CD4-positive, alpha-beta T cell (primary cell): ENCODE data around the gene GSK3B. TPM values are rescaled to one million over a fixed set of nuclear protein-coding genes. Genes with fewer than 3 reads are reported as not detected.

Experiments
- ATAC-seq: fragments of 200-7000 bp; cut with Tn5 transposase; one replicate; pipeline ENCODE4 v1.10.0; 2022; ENCODE audit warnings: mild to moderate bottlenecking; ENCODE audit not compliant: poor library complexity
- CTCF ChIA-PET: fragments of 350-600 bp; sonication (Branson Sonifier 250); formaldehyde crosslinking; loops from one replicate; lab custom pipeline; 2021; ENCODE audit warnings: antibody characterized with exemption, inconsistent platforms; lab: Charles Lee
- POLR2A ChIA-PET: fragments of 350-600 bp; sonication (Branson Sonifier 250); formaldehyde crosslinking; loops from one replicate; lab custom pipeline; 2021; ENCODE audit warnings: antibody characterized with exemption, inconsistent platforms; lab: Charles Lee
- DNase-seq, 14 experiments: peaks; one replicate each; pipeline ENCODE4 v3.0.0-alpha.2; 2013 to 2020; ENCODE audit warnings: mixed read lengths in 2 of 14
- H3K27ac ChIP-seq, 2 donors: one replicate each; pipeline versions ENCODE4 v1.5.1 to v1.7.0; 2013; ENCODE audit warnings: low read length in 2 of 2, low read depth in 1 of 2, mild to moderate bottlenecking in 1 of 2
- H3K27me3 ChIP-seq, 2 experiments: 1 replicate in 1 of 2; 2 replicates in 1 of 2; pipeline versions ENCODE4 v1.6.1 to v1.7.0; 2013; ENCODE audit warnings: low read length in 2 of 2, control low read depth in 1 of 2, mild to moderate bottlenecking in 1 of 2, moderate library complexity in 1 of 2; ENCODE audit not compliant: insufficient read depth in 2 of 2, control insufficient read depth in 1 of 2
- H3K36me3 ChIP-seq: one replicate; pipeline ENCODE4 v1.6.1; 2013; ENCODE audit warnings: low read length, control low read depth; ENCODE audit not compliant: insufficient read depth
- H3K4me1 ChIP-seq: one replicate; pipeline ENCODE4 v1.6.1; 2013; ENCODE audit warnings: low read length, control low read depth; ENCODE audit not compliant: insufficient read depth
- H3K4me3 ChIP-seq: one replicate; pipeline ENCODE4 v1.5.1; 2013; ENCODE audit warnings: mild to moderate bottlenecking, low read length, moderate library complexity
- H3K9me3 ChIP-seq, 2 experiments: 1 replicate in 1 of 2; 2 replicates in 1 of 2; pipeline versions ENCODE4 v1.6.1 to v1.7.0; 2013; ENCODE audit warnings: low read length in 2 of 2, mild to moderate bottlenecking in 2 of 2, control low read depth in 1 of 2, moderate library complexity in 1 of 2; ENCODE audit not compliant: control insufficient read depth in 1 of 2, insufficient read depth in 1 of 2
- H3K27ac Mint-ChIP-seq: one replicate; pipeline ENCODE4 v1.8.0; 2020; ENCODE audit warnings: mixed read lengths
- H3K27me3 Mint-ChIP-seq: one replicate; pipeline ENCODE4 v1.8.0; 2021; ENCODE audit warnings: mixed read lengths
- H3K36me3 Mint-ChIP-seq: one replicate; pipeline ENCODE4 v1.8.0; 2021; ENCODE audit warnings: low read depth, mixed read lengths
- H3K4me1 Mint-ChIP-seq: one replicate; pipeline ENCODE4 v1.8.0; 2021; ENCODE audit warnings: low read depth, mixed read lengths
- H3K4me3 Mint-ChIP-seq: one replicate; pipeline ENCODE4 v1.8.0; 2020; ENCODE audit warnings: mild to moderate bottlenecking, mixed read lengths
- H3K9me3 Mint-ChIP-seq: one replicate; pipeline ENCODE4 v1.8.0; 2020; ENCODE audit warnings: mixed read lengths
- intact Hi-C, 2 experiments: fragments of 100-400 bp; cut with DNase I in 1 of 2; cut with micrococcal nuclease in 1 of 2; formaldehyde crosslinking; loops; one replicate each; pipeline versions ENCODE4 v1.15.1 to v1.9.0; 2023 to 2025; cut with DNase I, micrococcal nuclease
- total RNA-seq, 174 experiments: library from RNA in 2 of 174; stranded (reverse) in 2 of 174; gene quantifications; one replicate each; pipeline ENCODE4 v1.2.3 and lab custom pipeline; 2021 to 2026
- TF ChIP-seq, protein P1 (sequence below): fragments of 200-600 bp; IDR thresholded peaks from one replicate; pipeline ENCODE4 v1.8.0; 2022; ENCODE audit warnings: antibody characterized with exemption, mild to moderate bottlenecking

GSK3B gene
- total RNA-seq, 2 experiments from 2014 or later, result 27.9 to 29.1 TPM

DNA sequence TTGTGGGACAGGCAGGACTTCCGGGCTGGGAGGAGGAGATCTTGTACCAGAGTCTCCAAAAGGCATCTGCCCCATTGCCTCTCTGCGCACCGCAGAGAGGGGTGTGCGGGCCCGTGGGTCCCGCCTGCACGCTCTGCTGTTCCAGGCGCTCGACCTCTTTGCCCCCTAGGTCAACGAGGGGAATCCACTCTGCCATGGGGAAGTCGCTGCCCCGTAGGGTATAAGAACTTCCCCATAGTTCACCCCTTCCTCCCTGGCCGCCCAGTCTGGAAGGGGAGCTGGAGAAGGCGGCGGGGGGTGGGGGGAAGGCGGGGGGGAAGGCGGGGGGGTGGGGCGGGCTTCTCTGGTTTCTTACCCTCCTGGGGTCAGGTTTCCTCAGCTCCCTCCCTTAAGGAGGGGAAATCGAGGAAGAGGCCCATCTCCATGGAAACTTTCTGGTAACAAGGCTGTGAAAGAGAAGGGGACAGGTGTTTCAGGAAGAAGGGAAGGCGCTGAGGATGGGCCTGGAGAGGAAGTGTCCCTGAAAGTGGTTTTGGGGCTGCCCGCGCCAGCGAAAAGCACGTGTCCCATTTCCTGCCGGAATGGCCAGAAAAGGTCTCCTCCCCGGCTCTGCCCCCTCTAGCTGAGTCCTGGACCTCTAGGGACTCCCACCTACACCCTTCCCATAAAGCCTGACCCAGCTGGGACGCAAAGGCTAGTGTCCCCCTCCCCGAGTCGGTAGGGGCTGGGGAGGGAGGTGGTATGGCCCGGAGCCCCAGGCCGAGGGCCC, 284.8 kb downstream of the GSK3B start:
- Mint-ChIP-seq H3K9me3 (no peaks in the 10 kb centered on the region), H3K4me1 (peaks cover 12% of the 10 kb centered on the region), H3K27me3 (no peaks in the 10 kb centered on the region), H3K36me3 (no peaks in the 10 kb centered on the region), H3K27ac (peak overlapping the region; percentile 43), H3K4me3 (peak overlapping the region; percentile 86)
- peak in 4 of 14 experiments; percentile 7 to 20 (median 12) for DNase-seq
- intact Hi-C loops, result no loop called here
- ATAC-seq, result no peak
- Histone ChIP-seq H3K4me3 (peak overlapping the region; percentile 69), H3K9me3 (no peaks in the 10 kb centered on the region), H3K27me3 (no peaks in the 10 kb centered on the region), H3K4me1 (peaks cover 17% of the 10 kb centered on the region), H3K36me3 (no peaks in the 10 kb centered on the region), H3K27ac (no peak overlapping the region)
- ChIA-PET CTCF (no interaction called here), POLR2A (interaction anchor here (0.8 to 1.7 kb wide), 2 partner anchors 286 to 443 kb away, joined by 3 to 10 read pairs; no protein-coding TSS in a partner anchor)
- TF ChIP-seq, protein P1, sequence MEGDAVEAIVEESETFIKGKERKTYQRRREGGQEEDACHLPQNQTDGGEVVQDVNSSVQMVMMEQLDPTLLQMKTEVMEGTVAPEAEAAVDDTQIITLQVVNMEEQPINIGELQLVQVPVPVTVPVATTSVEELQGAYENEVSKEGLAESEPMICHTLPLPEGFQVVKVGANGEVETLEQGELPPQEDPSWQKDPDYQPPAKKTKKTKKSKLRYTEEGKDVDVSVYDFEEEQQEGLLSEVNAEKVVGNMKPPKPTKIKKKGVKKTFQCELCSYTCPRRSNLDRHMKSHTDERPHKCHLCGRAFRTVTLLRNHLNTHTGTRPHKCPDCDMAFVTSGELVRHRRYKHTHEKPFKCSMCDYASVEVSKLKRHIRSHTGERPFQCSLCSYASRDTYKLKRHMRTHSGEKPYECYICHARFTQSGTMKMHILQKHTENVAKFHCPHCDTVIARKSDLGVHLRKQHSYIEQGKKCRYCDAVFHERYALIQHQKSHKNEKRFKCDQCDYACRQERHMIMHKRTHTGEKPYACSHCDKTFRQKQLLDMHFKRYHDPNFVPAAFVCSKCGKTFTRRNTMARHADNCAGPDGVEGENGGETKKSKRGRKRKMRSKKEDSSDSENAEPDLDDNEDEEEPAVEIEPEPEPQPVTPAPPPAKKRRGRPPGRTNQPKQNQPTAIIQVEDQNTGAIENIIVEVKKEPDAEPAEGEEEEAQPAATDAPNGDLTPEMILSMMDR, result no peak

DNA sequence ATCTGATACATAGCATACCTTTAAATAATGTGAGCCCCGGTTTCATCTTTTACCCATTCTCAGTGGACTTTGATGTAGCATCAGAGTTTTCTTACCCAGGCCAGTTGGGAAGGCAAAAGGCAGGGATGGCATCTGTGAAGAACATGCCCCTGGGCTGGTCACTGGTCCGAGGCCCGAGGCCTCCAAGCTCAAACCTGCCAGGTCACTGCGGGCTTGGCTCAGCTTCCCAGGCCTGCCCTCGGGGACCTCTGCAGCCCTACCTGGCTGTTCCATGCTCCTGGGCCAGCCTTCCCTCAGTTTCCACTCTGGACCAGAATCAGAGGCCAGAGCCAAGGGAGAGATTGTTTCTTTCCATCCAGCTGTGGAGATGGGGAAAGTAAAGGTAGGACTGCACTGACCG, 285.4 kb downstream of the GSK3B start:
- Mint-ChIP-seq H3K27me3 (no peaks in the 10 kb centered on the region), H3K36me3 (no peaks in the 10 kb centered on the region), H3K27ac (no peak overlapping the region), H3K9me3 (no peaks in the 10 kb centered on the region), H3K4me1 (peaks cover 12% of the 10 kb centered on the region), H3K4me3 (peak overlapping the region; percentile 61)
- DNase-seq (no peak), ATAC-seq (no peak)
- ChIA-PET CTCF (no interaction called here), POLR2A (no interaction called here)
- Histone ChIP-seq H3K9me3 (no peaks in the 10 kb centered on the region), H3K36me3 (no peaks in the 10 kb centered on the region), H3K4me1 (peaks cover 17% of the 10 kb centered on the region), H3K4me3 (no peak overlapping the region), H3K27ac (no peak overlapping the region), H3K27me3 (no peaks in the 10 kb centered on the region)
- intact Hi-C loops, result no loop called here
- TF ChIP-seq, protein P1, result no peak

DNA sequence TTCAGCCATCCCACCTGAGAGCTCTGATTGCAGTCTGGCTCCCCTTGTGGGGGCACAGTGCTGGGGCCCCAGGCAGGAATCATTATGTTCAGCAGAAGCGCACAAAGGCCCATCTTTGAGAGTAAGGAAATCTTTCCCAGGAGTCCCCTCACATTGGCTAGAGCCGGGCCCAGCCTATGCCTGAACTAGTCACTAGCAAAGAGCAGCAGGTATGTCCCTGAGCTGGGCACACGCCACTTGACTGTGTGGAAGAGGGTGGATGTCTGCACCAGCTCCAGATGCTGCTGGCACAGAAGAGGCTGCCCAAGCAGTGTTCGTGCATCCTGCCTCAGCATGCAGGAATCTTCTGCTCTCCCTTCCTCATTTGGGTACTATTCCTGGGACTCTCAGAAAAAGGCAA, 286.0 kb downstream of the GSK3B start:
- no peaks in the 10 kb centered on the region for H3K9me3 Mint-ChIP-seq
- H3K27me3 Mint-ChIP-seq, result no peaks in the 10 kb centered on the region
- TF ChIP-seq, protein P1, result no peak
- intact Hi-C loops, result no loop called here
- ATAC-seq, result no peak
- DNase-seq, result no peak
- no peaks in the 10 kb centered on the region for H3K9me3 ChIP-seq
- peaks cover 12% of the 10 kb centered on the region for H3K4me1 Mint-ChIP-seq
- peaks cover 17% of the 10 kb centered on the region for H3K4me1 ChIP-seq
- no peaks in the 10 kb centered on the region for H3K27me3 ChIP-seq
- no peak overlapping the region for H3K27ac Mint-ChIP-seq
- no peak overlapping the region for H3K27ac ChIP-seq
- no peaks in the 10 kb centered on the region for H3K36me3 ChIP-seq
- no peak overlapping the region for H3K4me3 ChIP-seq
- ChIA-PET POLR2A (no interaction called here), CTCF (no interaction called here)
- H3K4me3 Mint-ChIP-seq, result peak overlapping the region; percentile 61
- no peaks in the 10 kb centered on the region for H3K36me3 Mint-ChIP-seq
